GM21360 (cell line): ENCODE data around the gene RIMBP2.
"Not testable (repeated sequence)": the region's sequence is repeated elsewhere in the genome, so short reads cannot be mapped to it uniquely, and the experiment has no call there.

ENCODE experiments used
- ATAC-seq: cut with Tn5 transposase; IDR thresholded peaks from one replicate; pipeline ENCODE4 v1.9.1; 2021; ENCODE audit warnings: mild to moderate bottlenecking, moderate library complexity; ENCODE audit not compliant: unreplicated experiment

Gene RIMBP2

GRCh38 chr12:130707571-130707891, 8.6 kb downstream of the RIMBP2 start:
- no peak for ATAC-seq

GRCh38 chr12:130706885-130707570, 9.1 kb downstream of the RIMBP2 start:
- ATAC-seq, result no peak

- no peak for ATAC-seq
Observed at GRCh38 chr12:130706311-130706710, 9.8 kb downstream of the RIMBP2 start.

GRCh38 chr12:130705178-130705822, 10.8 kb downstream of the RIMBP2 start:
- no peak for ATAC-seq

- ATAC-seq, result no peak
Observed at GRCh38 chr12:130704606-130705005, 11.5 kb downstream of the RIMBP2 start.

GRCh38 chr12:130703733-130704375, 12.2 kb downstream of the RIMBP2 start:
- ATAC-seq, result no peak

GRCh38 chr12:130702966-130703732, 12.9 kb downstream of the RIMBP2 start:
- no peak for ATAC-seq

- ATAC-seq, result no peak
Observed at GRCh38 chr12:130701402-130701744, 14.7 kb downstream of the RIMBP2 start.

GRCh38 chr12:130700492-130701401, 15.4 kb downstream of the RIMBP2 start:
- no peak for ATAC-seq

GRCh38 chr12:130698106-130698505, 18.0 kb downstream of the RIMBP2 start:
- no peak for ATAC-seq

GRCh38 chr12:130696379-130697100, 19.6 kb downstream of the RIMBP2 start:
- ATAC-seq, result no peak

- ATAC-seq, result no peak
Observed at GRCh38 chr12:130695061-130695460, 21.0 kb downstream of the RIMBP2 start.

GRCh38 chr12:130689408-130690405, 26.4 kb downstream of the RIMBP2 start:
- ATAC-seq, result no peak

- ATAC-seq, result not testable (repeated sequence)
Observed at GRCh38 chr12:130688999-130689398, 27.1 kb downstream of the RIMBP2 start.

- ATAC-seq, result no peak
Observed at GRCh38 chr12:130687796-130688778, 28.0 kb downstream of the RIMBP2 start.

GRCh38 chr12:130687190-130687589, 28.9 kb downstream of the RIMBP2 start:
- no peak for ATAC-seq

GRCh38 chr12:130686511-130686991, 29.5 kb downstream of the RIMBP2 start:
- no peak for ATAC-seq
